GM12878 (cell line): ENCODE measurements around the gene RCOR2.

Experiments
- CBX3 ChIP-seq: fragments of 200-600 bp; sonication (generic); IDR thresholded peaks from 2 replicates; pipeline ENCODE4 v1.6.1; 2016; ENCODE audit warnings: low read depth, borderline replicate concordance
- CTCF ChIP-seq, 3 experiments: IDR thresholded peaks in 2 of 3; conservative IDR thresholded peaks in 1 of 3; 2 replicates each; pipeline ENCODE4 v1.5.1; 2011; ENCODE audit warnings: low read depth in 3 of 3, low read length in 3 of 3, mild to moderate bottlenecking in 3 of 3, control low read depth in 2 of 3, moderate library complexity in 2 of 3, inconsistent platforms in 1 of 3, mixed read lengths in 1 of 3; ENCODE audit not compliant: control insufficient read depth in 2 of 3, insufficient read depth in 1 of 3; ENCODE audit errors: extremely low read depth in 1 of 3
- E2F8 ChIP-seq: fragments of 450-650 bp; IDR thresholded peaks from 2 replicates; pipeline ENCODE4 v1.6.1; 2018; ENCODE audit warnings: mild to moderate bottlenecking, low read depth, moderate library complexity; ENCODE audit not compliant: partially characterized antibody
- NFYB ChIP-seq: IDR thresholded peaks from 2 replicates; pipeline ENCODE4 v1.6.1; 2011; ENCODE audit warnings: low read depth, mild to moderate bottlenecking, low read length, improper control_type of control experiment, moderate library complexity; ENCODE audit not compliant: insufficient read depth
- RCOR1 ChIP-seq: conservative IDR thresholded peaks from 2 replicates; pipeline ENCODE4 v1.6.1; 2012; ENCODE audit warnings: low read depth, low read length, improper control_type of control experiment
- TF ChIP-seq, protein P1 (sequence below): fragments of 450-650 bp; IDR thresholded peaks from 2 replicates; pipeline ENCODE4 v1.6.1; 2016; ENCODE audit warnings: mild to moderate bottlenecking

GRCh38 chr11:63888170-63889086 lies 28.5 kb downstream of the RCOR2 start:
- no peak for TF ChIP-seq CTCF (IDR thresholded peaks at IDR 0.05 in 2 of 3, conservative IDR thresholded peaks at IDR 0.05 in 1 of 3; ENCODE audit: control insufficient read depth in 2 of 3, extremely low read depth in 1 of 3, insufficient read depth in 1 of 3, low read depth in 3 of 3, low read length in 3 of 3)
- TF ChIP-seq CBX3, result no peak
- TF ChIP-seq E2F8, result no peak
- no peak for TF ChIP-seq NFYB
- no peak for TF ChIP-seq RCOR1
- TF ChIP-seq, protein P1, sequence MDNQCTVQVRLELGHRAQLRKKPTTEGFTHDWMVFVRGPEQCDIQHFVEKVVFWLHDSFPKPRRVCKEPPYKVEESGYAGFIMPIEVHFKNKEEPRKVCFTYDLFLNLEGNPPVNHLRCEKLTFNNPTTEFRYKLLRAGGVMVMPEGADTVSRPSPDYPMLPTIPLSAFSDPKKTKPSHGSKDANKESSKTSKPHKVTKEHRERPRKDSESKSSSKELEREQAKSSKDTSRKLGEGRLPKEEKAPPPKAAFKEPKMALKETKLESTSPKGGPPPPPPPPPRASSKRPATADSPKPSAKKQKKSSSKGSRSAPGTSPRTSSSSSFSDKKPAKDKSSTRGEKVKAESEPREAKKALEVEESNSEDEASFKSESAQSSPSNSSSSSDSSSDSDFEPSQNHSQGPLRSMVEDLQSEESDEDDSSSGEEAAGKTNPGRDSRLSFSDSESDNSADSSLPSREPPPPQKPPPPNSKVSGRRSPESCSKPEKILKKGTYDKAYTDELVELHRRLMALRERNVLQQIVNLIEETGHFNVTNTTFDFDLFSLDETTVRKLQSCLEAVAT, result no peak
